H1 (cell line): Measurements from ENCODE around the gene PAX3. TPM values are rescaled to one million over a fixed set of nuclear protein-coding genes. Genes with fewer than 3 reads are reported as not detected.

Source experiments
- CTCF ChIA-PET: fragments of 300-600 bp; sonication (Branson Sonifier 250); formaldehyde crosslinking; loops from one replicate; lab custom pipeline; 2021; ENCODE audit not compliant: partially characterized antibody; lab: Charles Lee
- POLR2A ChIA-PET: fragments of 300-600 bp; sonication (Branson Sonifier 250); formaldehyde crosslinking; loops from one replicate; lab custom pipeline; 2021; ENCODE audit warnings: inconsistent platforms; ENCODE audit not compliant: partially characterized antibody; lab: Charles Lee
- DNase-seq, 2 experiments: peaks; one replicate each; pipeline versions ENCODE4 v3.0.0 to v3.0.0-alpha.2; 2010 to 2022; ENCODE audit warnings: low spot score in 2 of 2, low read depth in 1 of 2, mixed read lengths in 1 of 2
- FAIRE-seq: peaks from 2 replicates; lab custom pipeline; 2011; peaks lifted over from hg19 to GRCh38; lab: Jason Lieb, UNC
- H2AFZ ChIP-seq: 2 replicates; pipeline ENCODE4 v1.8.1; 2012; ENCODE audit warnings: low read length, inconsistent platforms
- H2AK5ac ChIP-seq: 2 replicates; pipeline ENCODE4 v1.6.1; 2013; ENCODE audit warnings: low read depth, low read length
- H2BK120ac ChIP-seq: replicated peaks from 2 replicates; pipeline ENCODE3; 2013; ENCODE audit warnings: low read depth, low read length, inconsistent platforms
- H2BK12ac ChIP-seq: 2 replicates; pipeline ENCODE4 v1.6.1; 2013; ENCODE audit warnings: low read depth, low read length
- H2BK15ac ChIP-seq: 2 replicates; pipeline ENCODE4 v1.6.1; 2013; ENCODE audit warnings: low read length
- H2BK20ac ChIP-seq: 2 replicates; pipeline ENCODE4 v1.6.1; 2013; ENCODE audit warnings: low read length
- H2BK5ac ChIP-seq: 2 replicates; pipeline ENCODE4 v1.6.1; 2013; ENCODE audit warnings: low read depth, low read length
- H3K14ac ChIP-seq: 2 replicates; pipeline ENCODE4 v1.6.1; 2013; ENCODE audit warnings: inconsistent platforms; ENCODE audit not compliant: insufficient read length
- H3K18ac ChIP-seq: 2 replicates; pipeline ENCODE4 v1.6.1; 2013; ENCODE audit warnings: low read length; ENCODE audit errors: extremely low read depth
- H3K23ac ChIP-seq: 2 replicates; pipeline ENCODE4 v1.6.1; 2013; ENCODE audit warnings: inconsistent platforms; ENCODE audit not compliant: insufficient read length
- H3K23me2 ChIP-seq: 2 replicates; pipeline ENCODE4 v1.6.1; 2013; ENCODE audit warnings: low read depth, low read length
- H3K27ac ChIP-seq: 2 replicates; pipeline ENCODE4 v1.6.1; 2011; ENCODE audit warnings: low read depth, low read length, inconsistent platforms
- H3K27me3 ChIP-seq, 4 experiments: replicated peaks in 1 of 4; 1 replicate in 1 of 4; 2 replicates in 3 of 4; pipeline versions ENCODE4 v1.6.1 to v1.8.1; 2011 to 2013; ENCODE audit warnings: low read length in 3 of 4, mild to moderate bottlenecking in 3 of 4, inconsistent platforms in 2 of 4, mixed read lengths in 2 of 4, moderate library complexity in 1 of 4; ENCODE audit not compliant: control insufficient read depth in 3 of 4, insufficient read depth in 3 of 4; ENCODE audit errors: extremely low read depth in 1 of 4
- H3K36me3 ChIP-seq, 4 experiments: 2 replicates each; pipeline versions ENCODE4 v1.6.1 to v1.8.1; 2011 to 2013; ENCODE audit warnings: mild to moderate bottlenecking in 4 of 4, low read length in 3 of 4, moderate library complexity in 2 of 4, control low read depth in 1 of 4, inconsistent platforms in 1 of 4; ENCODE audit not compliant: insufficient read depth in 4 of 4, control insufficient read depth in 2 of 4
- H3K4ac ChIP-seq: replicated peaks from 2 replicates; pipeline ENCODE3; 2013; ENCODE audit warnings: low read length, low read depth, mixed read lengths, inconsistent platforms; ENCODE audit not compliant: insufficient read length
- H3K4me1 ChIP-seq, 4 experiments: replicated peaks in 1 of 4; 1 replicate in 1 of 4; 2 replicates in 3 of 4; pipeline versions ENCODE4 v1.6.1 to v1.8.1; 2011 to 2013; ENCODE audit warnings: low read length in 3 of 4, inconsistent platforms in 2 of 4, mixed read lengths in 1 of 4; ENCODE audit not compliant: insufficient read depth in 4 of 4, control insufficient read depth in 3 of 4
- H3K4me2 ChIP-seq, 2 experiments: 2 replicates each; pipeline versions ENCODE4 v1.6.1 to v1.8.1; 2011 to 2013; ENCODE audit warnings: low read depth in 2 of 2, low read length in 2 of 2, control low read depth in 1 of 2, inconsistent platforms in 1 of 2, mild to moderate bottlenecking in 1 of 2; ENCODE audit not compliant: insufficient read depth in 1 of 2
- H3K4me3 ChIP-seq, 4 experiments: fragments of 200-600, 300-600 bp in 1 of 4; sonication (generic), shearing (Covaris generic), sonication (Bioruptor Twin) in 1 of 4; 2 replicates each; pipeline versions ENCODE4 v1.5.1 to v1.8.1; 2011 to 2016; ENCODE audit warnings: low read length in 4 of 4, low read depth in 3 of 4, control low read depth in 2 of 4, inconsistent platforms in 2 of 4, mild to moderate bottlenecking in 2 of 4, mixed read lengths in 1 of 4, moderate library complexity in 1 of 4; ENCODE audit not compliant: insufficient read depth in 2 of 4; ENCODE audit errors: extremely low read depth in 1 of 4
- H3K56ac ChIP-seq: replicated peaks from 2 replicates; pipeline ENCODE3; 2013; ENCODE audit warnings: low read depth, mild to moderate bottlenecking, mixed read lengths, low read length, inconsistent platforms; ENCODE audit not compliant: insufficient read length
- H3K79me1 ChIP-seq: 2 replicates; pipeline ENCODE4 v1.6.1; 2013; ENCODE audit warnings: low read depth, low read length, control low read depth
- H3K79me2 ChIP-seq, 2 experiments: 2 replicates each; pipeline versions ENCODE4 v1.6.1 to v1.8.1; 2012 to 2013; ENCODE audit warnings: low read length in 2 of 2, mild to moderate bottlenecking in 2 of 2, inconsistent platforms in 1 of 2; ENCODE audit not compliant: insufficient read depth in 2 of 2, control insufficient read depth in 1 of 2
- H3K9ac ChIP-seq, 4 experiments: replicated peaks in 1 of 4; 1 replicate in 1 of 4; 2 replicates in 3 of 4; pipeline versions ENCODE4 v1.6.1 to v1.8.1; 2011 to 2013; ENCODE audit warnings: low read depth in 3 of 4, low read length in 3 of 4, control low read depth in 2 of 4, mild to moderate bottlenecking in 2 of 4, moderate library complexity in 2 of 4, inconsistent platforms in 1 of 4; ENCODE audit errors: extremely low read depth in 1 of 4
- H3K9me3 ChIP-seq, 2 experiments: 2 replicates each; pipeline versions ENCODE4 v1.6.1 to v1.8.1; 2012 to 2013; ENCODE audit warnings: mild to moderate bottlenecking in 2 of 2, moderate library complexity in 2 of 2, control low read depth in 1 of 2, inconsistent platforms in 1 of 2, low read depth in 1 of 2, low read length in 1 of 2, mixed read lengths in 1 of 2; ENCODE audit not compliant: insufficient read depth in 2 of 2
- H4K20me1 ChIP-seq, 2 experiments: replicated peaks in 1 of 2; 2 replicates each; pipeline versions ENCODE3 to v1.8.1; 2011 to 2013; ENCODE audit warnings: inconsistent platforms in 2 of 2, low read length in 2 of 2, mild to moderate bottlenecking in 1 of 2; ENCODE audit not compliant: insufficient read depth in 2 of 2, control insufficient read depth in 1 of 2
- H4K5ac ChIP-seq: 2 replicates; pipeline ENCODE4 v1.6.1; 2013; ENCODE audit warnings: low read length, low read depth, mixed read lengths, inconsistent platforms; ENCODE audit not compliant: insufficient read length
- H4K8ac ChIP-seq: 2 replicates; pipeline ENCODE4 v1.8.0; 2013; ENCODE audit warnings: mild to moderate bottlenecking, moderate library complexity, low read length, inconsistent platforms; ENCODE audit not compliant: insufficient read depth; ENCODE audit errors: extremely low read depth
- H4K91ac ChIP-seq: replicated peaks from 2 replicates; pipeline ENCODE3; 2013; ENCODE audit warnings: low read length, mixed read lengths, inconsistent platforms; ENCODE audit not compliant: insufficient read length
- CBX8 ChIP-seq: fragments of 300-800, 300-1000 bp; sonication (generic); IDR thresholded peaks from 2 replicates; pipeline ENCODE4 v1.7.1; 2016; ENCODE audit warnings: low read depth, low read length, borderline replicate concordance
- EZH2 ChIP-seq: fragments of 200-600 bp; sonication (generic); IDR thresholded peaks from 2 replicates; pipeline ENCODE4 v1.7.1; 2012; ENCODE audit warnings: low read depth, mild to moderate bottlenecking, moderate library complexity, low read length, inconsistent platforms; ENCODE audit not compliant: severe bottlenecking
- NRF1 ChIP-seq: IDR thresholded peaks from 2 replicates; pipeline ENCODE4 v1.6.1; 2011; ENCODE audit warnings: mild to moderate bottlenecking, low read depth, low read length, improper control_type of control experiment
- RNF2 ChIP-seq: fragments of 200-900, 300-1000 bp; sonication (generic); IDR thresholded peaks from 2 replicates; pipeline ENCODE4 v1.7.1; 2016; ENCODE audit warnings: borderline replicate concordance, low read depth, mild to moderate bottlenecking, antibody characterized with exemption, low read length; ENCODE audit not compliant: poor library complexity, severe bottlenecking; ENCODE audit errors: missing control alignments
- SAP30 ChIP-seq: fragments of 300-600 bp; sonication (generic); IDR thresholded peaks from 2 replicates; pipeline ENCODE4 v1.7.1; 2012; ENCODE audit warnings: low read length, moderate library complexity, mild to moderate bottlenecking, inconsistent platforms; ENCODE audit not compliant: insufficient read depth, insufficient replicate concordance
- SP1 ChIP-seq: IDR thresholded peaks from 2 replicates; pipeline ENCODE4 v1.6.1; 2011; ENCODE audit warnings: low read depth, low read length
- SRF ChIP-seq: IDR thresholded peaks from 2 replicates; pipeline ENCODE4 v1.6.1; 2011; ENCODE audit warnings: mild to moderate bottlenecking, low read depth, low read length, moderate library complexity
- SUZ12 ChIP-seq: fragments of 200-600 bp; sonication (generic); IDR thresholded peaks from 2 replicates; pipeline ENCODE4 v1.6.1; 2012; ENCODE audit warnings: mild to moderate bottlenecking, inconsistent platforms, low read length, moderate library complexity, mixed read lengths
- WGBS, 2 experiments: shearing (Covaris generic) in 1 of 2; methylation state at CpG; one replicate each; pipeline versions ENCODE4 v1.1.6 to v1.1.7; 2013 to 2015; ENCODE audit warnings: low lambda C conversion rate in 2 of 2, mixed read lengths in 2 of 2, inconsistent platforms in 1 of 2, low coverage in 1 of 2, missing lambda C conversion rate in 1 of 2; ENCODE audit not compliant: insufficient replicate concordance in 2 of 2, insufficient coverage in 1 of 2, insufficient read length in 1 of 2; ENCODE audit errors: extremely low coverage in 1 of 2, missing lambda C conversion rate in 1 of 2; 5-methylcytosine and 5-hydroxymethylcytosine counted together
- polyA plus RNA-seq, 7 experiments: library from polyadenylated mRNA; depleted of rRNA in 3 of 7; stranded (reverse) in 5 of 7; unstranded in 2 of 7; fragments of >200 nt in 5 of 7; fragments of 200-250 nt in 2 of 7; gene quantifications; 1 replicate in 5 of 7; 2 replicates in 1 of 7; 4 replicates in 1 of 7; pipeline versions ENCODE4 v1.2.1 to v1.2.3, GENCODE V29; 2011 to 2013; ENCODE audit warnings: missing spikeins in 2 of 7, mixed read lengths in 2 of 7
- total RNA-seq: library from RNA; stranded (reverse); fragmentation: NEBNext Ultra II Directional; extraction: Animal tissue kit (Norgen Biotek cat#: 25700); gene quantifications from 2 replicates; pipeline ENCODE4 v1.2.1, GENCODE V29; 2021
- TF ChIP-seq, protein P1 (sequence below): IDR thresholded peaks from 2 replicates; pipeline ENCODE4 v1.6.1; 2012; ENCODE audit warnings: inconsistent platforms
- TF ChIP-seq, protein P2 (sequence below): IDR thresholded peaks from 2 replicates; pipeline ENCODE4 v1.6.1; 2012; ENCODE audit warnings: inconsistent platforms

The PAX3 gene
- total and polyA plus RNA-seq, 2 of the 8 experiments (the other 6 are each of a cell fraction or from before 2014, with no cell fraction given) = 0.33 TPM; not detected in 1

DNA sequence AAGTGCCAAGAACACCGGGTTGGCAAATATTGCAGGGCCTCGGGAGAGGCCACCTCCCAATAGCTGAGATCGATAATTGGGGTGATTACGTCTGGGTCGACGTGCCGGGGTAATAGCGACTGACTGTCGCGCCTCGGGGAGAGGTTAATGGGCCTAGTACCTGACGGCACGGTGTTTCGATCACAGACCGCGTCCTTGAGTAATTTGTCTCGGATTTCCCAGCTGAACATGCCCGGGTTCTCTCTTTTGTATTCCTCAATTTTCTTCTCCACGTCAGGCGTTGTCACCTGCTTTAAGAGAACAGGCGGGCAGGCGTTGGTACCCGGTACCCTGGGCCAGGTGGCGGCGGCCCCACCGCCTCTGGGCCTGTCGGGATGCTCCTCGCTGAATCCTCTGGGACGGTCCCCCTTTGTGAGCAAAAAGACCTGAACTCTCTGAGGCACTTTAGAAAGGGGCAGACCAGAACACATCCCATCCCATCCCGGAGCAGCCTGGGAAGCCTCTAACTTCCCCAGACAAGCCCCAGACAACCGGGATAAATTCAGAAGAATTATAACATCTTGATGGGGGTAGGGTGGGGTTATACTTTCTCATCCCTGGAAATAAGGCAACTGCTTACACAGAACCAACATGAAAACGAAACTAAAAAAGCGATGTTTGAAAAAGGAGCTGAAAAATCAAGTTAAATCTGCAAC is 3.3 kb downstream of the PAX3 start:
- Histone ChIP-seq H3K9ac (no peak overlapping the region), H3K27me3 (peaks cover 86 to 98% (median 94%) of the 10 kb centered on the region in 4 experiments), H3K4me1 (peaks cover 22 to 32% (median 28%) of the 10 kb centered on the region in 4 experiments), H3K9me3 (no peaks in the 10 kb centered on the region), H3K23me2 (peaks cover 6% of the 10 kb centered on the region; the same call in 1 of the 2 replicates), H2BK120ac (no peak overlapping the region), H3K14ac (no peak overlapping the region), H2BK15ac (peak overlapping the region; percentile 31; the same call in 1 of the 2 replicates), H3K4ac (no peak overlapping the region), H4K5ac (no peak overlapping the region), H2BK5ac (no peak overlapping the region), H3K27ac (no peak overlapping the region), H2BK12ac (no peak overlapping the region), H2AK5ac (no peak overlapping the region), H3K36me3 (no peaks in the 10 kb centered on the region; a peak in 1 of 8 replicates), H4K8ac (no peak overlapping the region), H3K4me2 (peak overlapping the region; percentile 43 to 56), H3K18ac (no peak overlapping the region), H3K79me2 (no peaks in the 10 kb centered on the region), H3K56ac (no peak overlapping the region), H4K20me1 (peaks cover 10 to 40% of the 10 kb centered on the region in 2 experiments), H3K23ac (no peak overlapping the region), H3K79me1 (no peaks in the 10 kb centered on the region), H4K91ac (no peak overlapping the region), H2BK20ac (no peak overlapping the region), H3K4me3 (peak overlapping the region in 2 of 4 experiments; percentile 2 to 33; a peak in 3 of 8 replicates), H2AFZ (no peak overlapping the region)
- FAIRE-seq = no peak
- WGBS, 2 experiments = 4% methylated on average over 32 of the region's 33 CpGs; no CpG with 5 or more reads in 1 of the 2 experiments
- CTCF ChIA-PET = interaction anchor here (0.8 to 1.0 kb wide), 2 partner anchors 11 to 271 kb away, joined by 3 read pairs; no protein-coding TSS in a partner anchor
- DNase-seq = peak in 1 of 2 experiments; percentile 63
- POLR2A ChIA-PET = no interaction called here
- TF ChIP-seq CBX8 = peak; percentile 26; the same call in 1 of the 2 replicates
- TF ChIP-seq, protein P1, sequence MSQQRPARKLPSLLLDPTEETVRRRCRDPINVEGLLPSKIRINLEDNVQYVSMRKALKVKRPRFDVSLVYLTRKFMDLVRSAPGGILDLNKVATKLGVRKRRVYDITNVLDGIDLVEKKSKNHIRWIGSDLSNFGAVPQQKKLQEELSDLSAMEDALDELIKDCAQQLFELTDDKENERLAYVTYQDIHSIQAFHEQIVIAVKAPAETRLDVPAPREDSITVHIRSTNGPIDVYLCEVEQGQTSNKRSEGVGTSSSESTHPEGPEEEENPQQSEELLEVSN = peak; percentile 27; the same call in 1 of the 2 replicates
- peak; percentile 99 for TF ChIP-seq SUZ12
- peak; percentile 96 for TF ChIP-seq EZH2
- TF ChIP-seq, protein P2, sequence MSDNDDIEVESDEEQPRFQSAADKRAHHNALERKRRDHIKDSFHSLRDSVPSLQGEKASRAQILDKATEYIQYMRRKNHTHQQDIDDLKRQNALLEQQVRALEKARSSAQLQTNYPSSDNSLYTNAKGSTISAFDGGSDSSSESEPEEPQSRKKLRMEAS = peak; percentile 35; the same call in 1 of the 2 replicates
- TF ChIP-seq SRF = no peak
- TF ChIP-seq RNF2 = peak; percentile 99
- no peak for TF ChIP-seq NRF1
- TF ChIP-seq SP1 = 0 out of 2 replicates have a peak, but pooled peaks have one; percentile 30
- no peak for TF ChIP-seq SAP30
